Mesothelial cell of epicardium (in vitro differentiated cells): Measurements from ENCODE around the gene FLYWCH1. TPM values are rescaled to one million over a fixed set of nuclear protein-coding genes. Genes with fewer than 3 reads are reported as not detected.

Experiments used
- DNase-seq, 2 experiments: peaks; one replicate each; pipeline ENCODE4 v3.0.0; 2021; ENCODE audit warnings: low spot score in 2 of 2; ENCODE audit not compliant: unreplicated experiment in 2 of 2
- H3K27ac Mint-ChIP-seq: 2 replicates; pipeline ENCODE4 v1.8.0; 2021; ENCODE audit warnings: mixed read lengths
- H3K27me3 Mint-ChIP-seq: 2 replicates; pipeline ENCODE4 v1.8.0; 2021; ENCODE audit warnings: low read depth, mixed read lengths
- H3K36me3 Mint-ChIP-seq: 2 replicates; pipeline ENCODE4 v1.8.0; 2021; ENCODE audit warnings: mixed read lengths
- H3K4me1 Mint-ChIP-seq: 2 replicates; pipeline ENCODE4 v1.8.0; 2021; ENCODE audit warnings: mixed read lengths
- H3K4me3 Mint-ChIP-seq: 2 replicates; pipeline ENCODE4 v1.8.0; 2021; ENCODE audit warnings: mild to moderate bottlenecking, moderate library complexity, mixed read lengths
- H3K9me3 Mint-ChIP-seq: 2 replicates; pipeline ENCODE4 v1.8.0; 2021; ENCODE audit warnings: mixed read lengths
- total RNA-seq: library from RNA; stranded (reverse); gene quantifications from 3 replicates; pipeline ENCODE4 v1.2.1, GENCODE V29; 2021
- TF ChIP-seq, protein P1 (sequence below): fragments of 200-600 bp; sonication (generic); IDR thresholded peaks from one replicate; pipeline ENCODE4 v1.5.0; 2021; ENCODE audit warnings: antibody characterized with exemption; ENCODE audit not compliant: unreplicated experiment

FLYWCH1 gene
- total RNA-seq, 1 donor from 2014 or later, result 29.4 TPM

DNA sequence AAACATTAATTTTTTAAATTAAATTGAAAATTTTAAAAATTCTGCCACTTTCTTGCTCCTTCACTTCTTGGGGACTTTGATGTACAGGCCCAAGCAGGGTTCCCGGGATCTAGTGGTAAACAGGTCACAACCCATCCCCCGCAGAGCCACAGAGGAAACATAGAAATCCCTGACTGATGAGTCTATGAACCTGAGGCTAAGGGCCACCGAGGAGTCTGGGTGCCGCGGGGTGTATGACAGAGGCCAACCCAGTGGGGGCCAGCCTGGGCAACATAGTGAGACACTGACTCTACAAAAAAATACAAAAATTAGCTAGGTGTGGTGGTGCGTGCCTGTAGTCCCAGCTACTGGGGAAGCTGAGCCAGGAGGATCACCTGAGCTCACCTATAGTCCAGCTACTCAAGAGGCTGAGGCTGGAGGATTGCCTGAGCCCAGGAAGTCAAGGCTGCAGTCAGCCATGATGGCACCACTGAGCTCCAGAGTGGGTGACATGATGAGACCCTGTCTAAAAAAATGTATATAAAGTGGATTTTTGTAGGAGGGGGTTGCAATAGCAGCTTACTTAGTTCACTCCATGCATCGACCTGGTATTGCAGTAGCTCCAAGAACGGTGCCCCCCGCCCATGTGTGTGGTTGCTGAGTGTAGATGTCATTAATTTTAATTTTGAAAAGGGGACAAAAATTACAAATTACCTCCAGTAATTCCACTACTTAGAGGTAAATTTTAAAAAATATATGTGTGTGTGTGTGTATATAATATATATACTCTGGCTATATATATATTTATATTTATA lies 9.2 kb upstream of the FLYWCH1 start:
- H3K27me3 Mint-ChIP-seq, result no peaks in the 10 kb centered on the region
- no peaks in the 10 kb centered on the region for H3K9me3 Mint-ChIP-seq
- no peak overlapping the region for H3K4me3 Mint-ChIP-seq
- H3K27ac Mint-ChIP-seq, result no peak overlapping the region
- no peak for DNase-seq
- TF ChIP-seq, protein P1, sequence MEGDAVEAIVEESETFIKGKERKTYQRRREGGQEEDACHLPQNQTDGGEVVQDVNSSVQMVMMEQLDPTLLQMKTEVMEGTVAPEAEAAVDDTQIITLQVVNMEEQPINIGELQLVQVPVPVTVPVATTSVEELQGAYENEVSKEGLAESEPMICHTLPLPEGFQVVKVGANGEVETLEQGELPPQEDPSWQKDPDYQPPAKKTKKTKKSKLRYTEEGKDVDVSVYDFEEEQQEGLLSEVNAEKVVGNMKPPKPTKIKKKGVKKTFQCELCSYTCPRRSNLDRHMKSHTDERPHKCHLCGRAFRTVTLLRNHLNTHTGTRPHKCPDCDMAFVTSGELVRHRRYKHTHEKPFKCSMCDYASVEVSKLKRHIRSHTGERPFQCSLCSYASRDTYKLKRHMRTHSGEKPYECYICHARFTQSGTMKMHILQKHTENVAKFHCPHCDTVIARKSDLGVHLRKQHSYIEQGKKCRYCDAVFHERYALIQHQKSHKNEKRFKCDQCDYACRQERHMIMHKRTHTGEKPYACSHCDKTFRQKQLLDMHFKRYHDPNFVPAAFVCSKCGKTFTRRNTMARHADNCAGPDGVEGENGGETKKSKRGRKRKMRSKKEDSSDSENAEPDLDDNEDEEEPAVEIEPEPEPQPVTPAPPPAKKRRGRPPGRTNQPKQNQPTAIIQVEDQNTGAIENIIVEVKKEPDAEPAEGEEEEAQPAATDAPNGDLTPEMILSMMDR, result no peak
- peaks cover 1% of the 10 kb centered on the region for H3K36me3 Mint-ChIP-seq
- H3K4me1 Mint-ChIP-seq, result peaks cover 11% of the 10 kb centered on the region

DNA sequence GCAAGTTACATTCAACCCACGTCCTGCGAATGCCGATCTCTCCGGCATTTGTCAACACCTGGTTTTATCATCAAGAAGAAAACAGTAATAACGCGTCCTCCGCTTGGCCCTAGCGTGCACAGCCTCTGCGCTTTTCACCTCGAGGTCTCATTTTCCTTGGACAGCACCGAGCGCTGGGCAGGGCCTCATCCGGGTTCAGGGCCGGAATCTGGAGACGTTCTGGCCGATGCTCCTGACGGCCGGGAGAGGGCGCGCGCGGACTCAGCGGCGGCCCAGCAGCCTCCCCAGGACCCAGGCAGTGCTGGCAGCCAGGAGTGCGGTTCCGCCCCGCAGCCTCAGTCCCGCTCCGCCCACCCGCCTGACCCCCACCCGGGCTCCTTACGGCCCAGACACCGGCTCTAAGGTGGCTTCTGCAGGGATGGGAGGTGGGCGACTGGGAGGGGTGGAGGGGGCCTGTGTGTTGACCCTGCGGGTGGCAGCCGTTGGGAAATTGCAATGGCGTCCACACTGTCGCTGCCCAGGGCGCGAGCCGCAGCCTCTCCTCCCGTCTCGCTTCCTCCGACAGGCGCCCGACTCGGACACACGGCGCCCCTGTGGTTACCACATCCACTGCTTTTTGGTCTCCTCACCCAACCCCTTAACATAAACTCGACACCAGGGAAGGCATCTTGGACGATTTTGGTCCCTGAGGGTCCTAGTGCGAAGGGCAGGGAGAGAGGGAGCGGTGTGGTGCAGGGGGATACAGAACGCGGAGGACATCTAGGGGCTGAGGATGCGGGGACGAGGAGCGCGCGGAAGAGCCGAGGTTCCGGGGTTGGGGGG lies 7.4 kb upstream of the FLYWCH1 start:
- peaks cover 1% of the 10 kb centered on the region for H3K36me3 Mint-ChIP-seq
- H3K4me3 Mint-ChIP-seq, result peak overlapping the region; percentile 93
- no peaks in the 10 kb centered on the region for H3K27me3 Mint-ChIP-seq
- peaks cover 11% of the 10 kb centered on the region for H3K4me1 Mint-ChIP-seq
- TF ChIP-seq, protein P1, result peak; percentile 78
- peak overlapping the region; percentile 91 for H3K27ac Mint-ChIP-seq
- H3K9me3 Mint-ChIP-seq, result no peaks in the 10 kb centered on the region
- peak; percentile 71 to 85 for DNase-seq

DNA sequence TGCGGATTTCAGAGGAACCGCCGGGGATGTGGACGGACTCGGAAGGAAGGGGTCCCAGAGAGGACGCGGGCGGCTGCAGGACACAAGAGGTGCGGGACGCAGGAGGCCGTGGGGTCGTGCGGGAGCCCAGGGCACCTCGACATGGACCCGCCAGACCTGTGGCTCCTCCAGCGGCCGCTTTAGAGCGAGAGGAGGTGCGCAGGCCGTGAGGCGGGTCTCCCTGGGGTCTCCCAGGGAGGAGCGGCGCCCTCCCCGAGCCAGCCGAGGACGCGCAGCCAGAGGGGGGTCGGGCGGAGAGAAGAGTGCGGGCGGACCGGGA lies 6.8 kb upstream of the FLYWCH1 start:
- peaks cover 11% of the 10 kb centered on the region for H3K4me1 Mint-ChIP-seq
- H3K27me3 Mint-ChIP-seq, result no peaks in the 10 kb centered on the region
- TF ChIP-seq, protein P1, result no peak
- H3K36me3 Mint-ChIP-seq, result peaks cover 1% of the 10 kb centered on the region
- peak overlapping the region; percentile 88 for H3K27ac Mint-ChIP-seq
- H3K9me3 Mint-ChIP-seq, result no peaks in the 10 kb centered on the region
- H3K4me3 Mint-ChIP-seq, result peak overlapping the region; percentile 93
- DNase-seq, result no peak

DNA sequence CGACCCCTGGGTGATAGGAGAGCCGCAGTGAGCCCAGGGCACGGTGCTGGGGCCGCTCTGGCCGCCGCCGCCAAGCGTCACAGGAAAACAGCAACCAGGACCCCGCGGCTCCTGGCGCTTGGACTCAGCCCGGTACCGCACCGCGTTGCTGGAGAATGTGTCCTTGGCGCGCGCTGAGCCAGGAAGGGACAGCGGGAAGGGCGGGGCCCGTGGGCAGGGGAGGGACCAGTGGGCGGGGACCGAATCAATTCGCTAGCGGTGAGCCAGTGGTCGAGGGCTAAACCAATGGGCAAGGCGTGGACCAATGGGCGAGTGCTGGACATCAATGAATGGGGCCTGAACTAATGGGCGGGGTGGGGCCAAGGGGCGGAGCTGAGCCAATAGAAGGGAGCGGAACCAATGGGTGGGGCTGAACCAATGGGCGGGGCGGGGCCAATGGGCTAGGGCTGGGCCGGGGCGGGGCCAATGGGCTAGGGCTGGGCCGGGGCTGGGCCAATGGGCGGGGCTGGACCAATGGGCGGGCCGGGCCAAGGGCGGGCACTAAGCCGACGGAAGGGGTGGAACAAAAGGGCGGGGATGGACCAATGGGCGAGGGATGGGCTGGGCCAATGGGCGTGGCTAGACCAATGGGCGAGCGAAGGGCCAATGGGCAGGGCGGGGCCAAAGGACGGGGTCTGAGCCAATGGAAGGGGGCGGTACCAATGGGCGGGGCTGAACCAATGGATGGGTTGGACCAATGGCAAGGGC lies 6.3 kb upstream of the FLYWCH1 start:
- no peaks in the 10 kb centered on the region for H3K27me3 Mint-ChIP-seq
- H3K27ac Mint-ChIP-seq, result peak overlapping the region; percentile 82
- peaks cover 1% of the 10 kb centered on the region for H3K36me3 Mint-ChIP-seq
- peak overlapping the region; percentile 93 for H3K4me3 Mint-ChIP-seq
- TF ChIP-seq, protein P1, result no peak
- H3K4me1 Mint-ChIP-seq, result peaks cover 11% of the 10 kb centered on the region
- DNase-seq, result peak; percentile 92 to 94
- H3K9me3 Mint-ChIP-seq, result no peaks in the 10 kb centered on the region

DNA sequence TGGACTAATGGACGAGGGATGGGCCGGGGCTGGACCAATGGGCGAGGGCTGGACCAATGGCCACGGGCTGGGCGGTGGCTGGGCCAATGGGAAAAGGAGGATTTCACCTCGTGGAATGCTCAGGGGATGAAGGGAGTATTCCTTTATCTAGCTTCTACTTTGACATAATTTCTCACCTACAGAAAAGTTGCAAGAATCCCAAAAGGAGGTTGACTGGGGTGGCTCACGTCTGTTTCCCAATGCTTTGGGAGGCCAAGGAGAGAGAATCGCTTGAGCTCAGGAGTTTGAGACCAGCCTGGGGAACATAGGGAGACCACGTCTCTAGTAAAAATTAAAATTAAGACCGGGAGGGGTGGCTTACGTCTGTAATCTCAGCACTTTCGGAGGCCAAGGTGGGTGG lies 5.7 kb upstream of the FLYWCH1 start:
- DNase-seq, result no peak
- TF ChIP-seq, protein P1, result no peak
- Mint-ChIP-seq H3K27me3 (no peaks in the 10 kb centered on the region), H3K27ac (peak overlapping the region; percentile 82), H3K4me1 (peaks cover 11% of the 10 kb centered on the region), H3K36me3 (peaks cover 1% of the 10 kb centered on the region), H3K4me3 (peak overlapping the region; percentile 51), H3K9me3 (no peaks in the 10 kb centered on the region)
